HG02588 (cell line): ENCODE data around the gene TOM1L2.

Experiments used
- ATAC-seq: cut with Tn5 transposase; IDR thresholded peaks from one replicate; pipeline ENCODE4 v1.9.1; 2021; ENCODE audit warnings: mild to moderate bottlenecking, moderate library complexity; ENCODE audit not compliant: unreplicated experiment

TOM1L2 gene

DNA sequence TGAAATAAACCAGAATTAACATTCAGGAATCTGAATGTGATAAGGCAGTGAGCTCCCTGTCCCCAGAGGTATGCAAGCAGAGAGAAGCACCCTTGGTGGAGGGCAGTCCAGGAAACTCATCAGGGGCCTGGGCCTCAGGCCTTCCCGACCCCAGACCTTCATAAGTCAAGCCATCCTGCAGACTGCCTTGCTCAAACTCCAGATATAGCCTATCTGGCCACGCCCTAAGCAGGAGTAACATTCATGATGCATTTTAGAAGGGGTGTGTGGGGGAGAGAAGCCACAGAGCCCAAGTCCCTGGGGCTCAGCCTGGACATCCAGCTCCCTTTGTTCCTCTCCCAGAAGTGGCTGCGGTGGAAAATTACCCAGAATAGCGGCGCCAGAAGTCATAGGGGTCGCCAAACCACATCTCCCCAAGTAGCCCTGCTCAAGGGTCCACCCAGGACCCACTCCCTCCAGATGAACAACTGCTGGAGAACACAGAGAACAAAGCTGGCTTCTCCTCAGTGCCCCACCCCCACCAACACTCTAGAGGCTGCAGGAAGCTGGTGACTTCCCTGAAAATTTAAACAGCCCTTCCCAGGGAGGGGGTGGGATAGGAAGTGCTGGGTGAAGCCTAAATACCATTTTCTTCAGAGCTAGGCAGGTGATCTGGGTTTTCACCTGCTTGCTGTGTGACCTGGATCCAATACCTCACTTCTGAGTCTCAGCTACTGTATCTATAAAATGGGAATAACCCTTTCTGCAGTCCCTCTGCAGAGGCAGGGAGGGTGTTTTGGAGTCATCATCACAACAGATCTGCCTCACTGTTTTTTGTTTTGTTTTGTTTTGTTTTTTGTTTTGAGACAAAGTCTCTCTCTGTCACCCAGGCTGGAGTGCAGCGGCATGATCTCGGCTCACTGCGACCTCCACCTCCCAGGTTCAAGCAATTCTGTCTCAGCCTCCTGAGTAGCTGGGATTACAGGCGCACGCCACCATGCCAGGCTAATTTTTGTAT is 133.9 kb downstream of the TOM1L2 start:
- ATAC-seq = no peak

DNA sequence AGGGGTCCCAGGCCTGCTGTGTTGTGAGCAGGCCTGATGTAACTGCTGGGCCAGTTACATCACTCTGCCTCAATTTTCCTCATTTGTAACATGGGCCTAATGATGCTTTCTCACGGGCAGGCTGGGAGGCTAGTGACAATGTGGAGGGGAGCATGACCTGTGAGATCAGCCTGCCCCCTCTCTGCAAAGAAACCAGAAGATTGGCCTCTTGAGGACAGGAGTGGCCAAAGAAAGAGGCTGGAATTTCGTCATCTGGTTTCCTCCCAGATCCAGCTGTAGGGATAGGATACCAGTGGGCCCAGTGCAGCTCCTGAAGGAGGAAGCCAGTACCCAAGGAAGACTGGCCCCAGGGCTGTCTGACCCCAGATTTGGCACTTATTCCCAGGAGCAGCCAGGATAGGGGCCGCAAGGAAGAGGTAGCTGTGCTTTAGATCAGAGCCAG is 134.8 kb downstream of the TOM1L2 start:
- no peak for ATAC-seq

DNA sequence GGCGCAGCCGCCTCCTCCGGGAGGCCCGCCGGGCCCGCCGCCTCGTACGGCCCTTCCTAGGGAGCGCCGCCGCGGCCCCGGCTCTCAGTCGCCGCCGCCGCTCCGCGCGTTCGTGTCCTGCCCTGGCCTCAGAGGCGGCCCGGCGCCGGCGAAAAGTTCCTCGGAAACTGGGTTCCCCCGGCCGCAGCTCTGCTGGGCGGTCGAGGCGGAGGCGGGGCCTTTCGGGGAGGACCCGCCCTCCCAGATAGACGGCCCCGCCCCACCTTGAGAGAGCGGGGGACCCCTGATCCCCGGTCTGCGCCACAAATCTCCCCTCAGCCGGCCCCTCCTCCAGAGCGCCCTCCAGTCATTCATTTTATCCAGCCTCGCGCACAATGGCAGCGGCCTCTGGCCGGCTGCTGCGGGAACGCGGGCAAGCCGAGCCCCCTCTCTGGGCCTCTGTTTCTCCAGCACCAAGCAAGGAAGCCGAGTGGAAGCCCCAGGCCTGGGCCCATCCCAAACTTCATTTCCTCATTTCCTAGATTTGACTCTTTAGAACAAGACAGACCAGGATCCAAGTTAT is 135.3 kb downstream of the TOM1L2 start, which contains the start of gene SREBF1:
Gene SREBF1, minus strand, starts transcription at position 169 of the 562 bp plus-strand sequence. CDS start 169 bp downstream, outside the sequence.
- peak; percentile 23 for ATAC-seq

DNA sequence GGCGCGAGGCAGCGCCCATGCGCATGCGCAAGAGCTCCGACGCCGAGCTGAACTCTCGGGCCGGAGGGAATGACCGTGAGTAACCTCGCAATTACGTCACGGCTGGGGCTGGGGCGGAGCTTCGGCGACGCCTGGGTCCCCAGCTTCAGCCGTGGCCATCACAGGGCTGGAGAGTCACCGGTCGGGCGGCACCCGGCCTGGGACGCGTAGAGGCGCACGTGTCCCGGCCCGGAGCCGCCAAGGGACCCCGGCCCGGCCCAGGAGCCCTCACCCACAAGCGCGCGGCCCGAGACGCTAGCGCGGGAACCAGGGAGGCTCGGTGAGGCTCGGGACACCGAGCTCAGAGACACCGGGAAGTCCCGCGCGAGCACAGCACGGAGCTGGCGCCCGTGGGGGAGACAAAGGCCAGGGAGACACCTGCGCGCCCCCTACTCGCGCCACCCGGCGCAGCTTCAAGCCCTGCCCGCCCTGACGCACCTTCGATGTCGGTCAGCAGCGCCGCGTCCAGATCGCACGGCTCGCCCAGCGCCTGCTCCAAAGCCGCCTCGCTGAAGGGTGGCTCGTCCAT is 135.9 kb downstream of the TOM1L2 start:
- peak; percentile 61 for ATAC-seq

DNA sequence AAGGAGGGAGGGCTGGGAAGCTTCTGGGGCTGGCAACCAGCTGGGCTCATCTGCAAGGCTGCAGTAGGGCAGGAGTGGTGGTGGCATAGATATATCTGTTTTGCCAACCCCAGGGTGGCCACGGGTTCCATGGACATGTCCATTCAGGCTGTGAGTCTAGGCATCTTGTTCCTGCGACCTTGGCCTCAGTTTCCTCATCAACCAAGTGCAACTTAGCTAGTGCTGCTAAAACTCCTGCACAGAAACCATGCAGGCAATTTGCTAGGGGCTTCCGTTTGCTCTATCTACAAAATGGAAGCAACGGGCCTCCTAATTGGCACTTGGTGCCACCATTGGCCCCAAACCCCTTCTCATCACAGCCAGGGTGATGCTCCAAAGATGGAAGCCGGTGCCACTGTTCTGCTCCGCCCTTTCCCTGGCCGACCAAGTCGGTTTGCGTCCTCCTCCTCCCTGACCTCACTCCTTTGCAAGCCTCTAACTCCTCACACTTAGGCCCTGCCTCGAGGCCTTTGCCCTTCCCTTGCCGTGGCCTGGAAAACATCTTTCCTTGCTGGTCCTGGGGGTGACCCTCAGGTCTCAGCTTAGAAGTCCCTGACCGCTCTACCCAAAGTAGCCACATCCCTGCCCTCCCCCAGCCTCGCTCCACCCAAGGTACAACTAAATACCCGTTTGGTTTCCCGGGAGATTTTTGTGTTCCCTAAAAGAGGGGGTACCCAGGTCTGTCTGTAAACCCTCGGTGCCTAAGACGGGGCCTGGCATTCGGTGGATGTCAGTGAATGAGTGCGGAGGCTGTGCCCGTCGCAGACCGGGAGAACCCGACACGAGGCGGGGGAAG is 136.6 kb downstream of the TOM1L2 start:
- no peak for ATAC-seq

DNA sequence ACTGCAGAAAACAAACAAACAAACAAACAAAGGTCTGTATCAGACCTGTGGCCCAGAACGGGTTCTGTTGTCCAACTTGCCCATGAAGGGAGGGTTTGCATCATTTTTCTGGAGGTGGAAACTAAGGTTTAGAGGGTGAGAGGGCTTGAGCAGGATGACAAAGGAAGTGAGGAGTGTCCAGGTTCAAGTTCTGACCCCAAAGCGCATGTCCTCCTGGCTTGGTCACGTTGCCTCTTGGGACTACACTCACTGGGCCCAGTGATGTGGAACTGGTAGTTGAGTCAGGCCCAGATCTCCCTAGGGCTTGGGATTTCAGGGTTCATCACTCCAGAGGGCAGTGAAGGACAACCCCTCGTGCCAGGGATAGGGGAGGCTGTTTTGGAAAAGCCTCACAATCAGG is 137.2 kb downstream of the TOM1L2 start:
- ATAC-seq = no peak

DNA sequence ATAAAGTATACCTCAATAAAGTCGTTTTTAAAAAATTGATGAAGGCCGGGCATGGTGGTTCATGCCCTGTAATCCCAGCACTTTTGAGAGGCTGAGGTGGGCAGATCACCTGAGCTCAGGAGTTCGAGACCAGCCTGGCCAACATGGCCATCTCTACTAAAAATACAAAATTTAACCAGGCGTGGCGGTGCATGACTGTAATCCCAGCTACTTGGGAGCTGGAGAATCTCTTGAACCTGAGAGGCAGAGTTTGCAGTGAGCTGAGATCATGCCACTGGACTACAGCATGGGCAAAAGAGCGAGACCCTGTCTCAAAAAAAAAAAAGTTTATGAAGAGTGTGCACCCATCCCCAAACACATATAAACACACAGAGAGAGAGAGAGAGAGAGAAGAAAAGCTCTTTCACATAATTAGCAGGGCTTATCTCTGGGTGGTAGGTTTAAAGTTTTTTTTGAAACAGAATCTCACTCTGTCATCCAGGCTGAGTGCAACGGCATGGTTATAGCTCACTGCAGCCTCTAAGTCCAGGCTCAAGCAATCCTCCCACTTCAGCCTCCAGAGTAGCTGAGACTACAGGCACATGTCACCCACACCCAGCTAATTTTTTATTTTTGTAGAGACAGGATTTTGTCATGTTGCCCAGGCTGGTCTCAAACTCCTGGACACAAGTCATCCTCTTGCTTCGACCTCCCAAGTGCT is 138.4 kb downstream of the TOM1L2 start:
- ATAC-seq = no peak

DNA sequence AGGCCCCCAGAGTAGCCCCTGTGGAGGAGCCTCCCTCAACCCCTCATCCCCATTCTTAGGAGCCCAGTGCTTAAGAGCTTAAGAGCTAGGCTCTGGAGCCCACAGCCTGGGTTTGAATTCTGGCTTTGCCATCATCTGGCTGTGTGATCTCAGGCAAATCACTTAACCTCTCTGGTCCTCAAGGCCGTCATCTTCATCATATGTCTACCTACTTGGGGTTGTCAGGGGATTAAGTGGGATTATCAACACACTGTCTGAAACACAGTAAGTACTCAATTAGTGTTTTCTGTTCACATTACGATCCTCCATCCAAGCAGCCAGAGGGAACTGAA is 140.2 kb downstream of the TOM1L2 start:
- ATAC-seq = no peak

DNA sequence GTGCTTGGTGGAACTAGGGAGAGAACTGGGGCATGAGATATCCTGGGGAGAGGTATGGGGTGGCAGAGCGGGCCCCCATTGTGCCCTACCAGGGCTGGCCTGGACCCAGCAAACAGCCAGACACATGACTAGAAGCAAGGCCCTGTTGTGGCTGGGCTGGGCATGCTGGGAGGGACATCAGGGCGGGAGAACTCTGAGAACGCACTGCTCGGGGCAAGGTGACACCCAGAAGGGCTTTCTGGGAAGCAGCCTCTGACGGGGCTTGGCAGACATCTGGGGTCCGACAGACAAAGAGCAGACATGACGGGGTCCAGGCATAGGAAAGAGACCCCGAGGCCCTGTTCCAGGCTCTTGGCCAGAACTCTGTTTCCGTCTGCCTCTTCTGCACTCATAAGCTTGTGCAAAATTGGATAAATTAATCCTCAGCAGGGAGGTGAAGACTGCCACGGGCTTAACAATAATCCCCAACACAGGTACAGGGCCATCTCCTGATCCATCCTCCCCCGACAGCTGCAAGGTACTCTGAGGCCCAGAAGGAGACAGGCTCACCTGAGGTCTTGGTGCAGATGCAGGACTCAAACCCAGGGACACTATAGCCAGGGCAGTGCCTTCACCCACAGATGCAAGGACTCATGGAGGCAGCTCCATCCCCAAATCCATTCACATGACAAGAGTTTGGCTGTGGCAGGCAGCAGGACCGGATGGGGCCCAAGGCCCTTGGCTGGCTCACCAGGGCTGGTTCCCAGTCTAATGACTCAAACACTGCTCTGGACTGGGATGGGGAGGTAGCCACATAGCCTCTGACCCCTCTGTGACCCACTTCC is 140.8 kb downstream of the TOM1L2 start:
- no peak for ATAC-seq

DNA sequence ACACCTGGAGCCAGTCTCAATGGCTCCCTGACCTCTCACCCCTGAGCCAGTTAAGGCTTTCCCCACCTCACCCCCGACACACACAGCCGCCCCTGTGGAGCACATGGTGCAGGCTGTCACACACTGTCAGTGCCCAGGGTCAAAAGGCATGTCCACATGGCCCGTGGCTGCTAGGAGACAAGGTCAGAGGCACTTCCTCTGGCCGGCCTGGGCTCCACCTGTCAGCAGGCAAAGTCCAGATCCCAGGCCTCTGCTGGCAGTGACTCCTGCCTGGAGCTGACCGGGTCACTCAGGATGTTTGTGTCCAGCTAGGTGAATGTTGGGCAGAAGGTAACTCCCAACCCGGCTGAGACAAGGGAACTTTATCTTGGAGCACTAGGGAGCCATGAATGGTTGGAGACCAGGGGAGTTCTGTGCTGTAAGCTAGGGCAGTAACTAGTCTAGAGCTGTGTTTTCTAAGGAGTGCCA is 141.4 kb downstream of the TOM1L2 start:
- ATAC-seq = no peak

DNA sequence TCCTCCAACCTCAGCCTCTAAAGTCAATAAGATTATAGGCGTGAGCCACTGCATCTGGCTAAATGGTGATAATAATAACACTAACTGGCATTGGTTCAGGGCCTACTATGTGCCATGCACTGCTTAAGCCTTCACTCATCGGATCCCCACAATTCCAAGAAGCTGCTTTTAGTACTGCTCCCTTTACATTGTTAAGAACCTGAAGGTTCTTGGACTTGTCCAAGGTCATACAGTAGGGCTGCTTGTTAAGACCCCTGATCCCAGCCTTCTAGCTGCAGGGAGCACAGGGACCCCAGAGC is 142.0 kb downstream of the TOM1L2 start:
- ATAC-seq = no peak

DNA sequence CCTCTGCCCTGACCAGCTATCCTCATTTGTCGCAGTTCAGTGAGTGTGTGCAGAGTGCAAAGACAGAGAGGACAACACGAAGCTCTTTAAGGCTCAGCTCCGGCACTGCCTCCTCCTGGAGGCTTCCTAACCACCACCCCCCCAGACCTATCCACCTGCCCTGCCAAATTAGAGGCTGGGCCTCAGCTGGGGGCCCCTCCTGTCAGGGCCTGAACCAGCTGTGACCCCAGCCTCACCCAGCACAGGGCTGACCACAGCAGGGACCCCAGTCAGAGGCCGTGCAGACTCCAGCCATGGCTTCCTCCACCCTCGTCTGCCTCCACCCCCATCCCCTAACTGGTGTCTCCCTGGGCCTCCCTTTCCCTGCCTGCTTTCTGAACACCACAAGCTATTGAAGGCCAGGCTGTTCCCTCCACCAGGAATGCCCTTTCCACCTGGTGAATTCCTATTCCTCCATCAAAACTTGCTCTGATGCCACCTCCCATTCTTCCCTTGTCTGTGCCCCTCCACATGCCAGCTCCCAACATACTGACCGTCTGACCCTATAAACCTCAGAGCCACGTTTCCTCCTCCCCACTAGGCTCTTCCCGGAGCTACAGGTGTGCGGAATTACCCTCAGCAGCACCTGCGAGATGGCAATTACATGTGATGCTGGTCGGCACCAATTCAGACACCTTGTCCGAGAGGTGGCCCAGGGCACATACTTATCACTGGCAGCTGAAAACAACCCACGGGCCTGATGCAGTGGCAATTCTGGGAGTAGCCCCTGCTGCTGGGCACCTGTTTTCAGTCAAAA is 144.2 kb downstream of the TOM1L2 start:
- ATAC-seq = no peak

DNA sequence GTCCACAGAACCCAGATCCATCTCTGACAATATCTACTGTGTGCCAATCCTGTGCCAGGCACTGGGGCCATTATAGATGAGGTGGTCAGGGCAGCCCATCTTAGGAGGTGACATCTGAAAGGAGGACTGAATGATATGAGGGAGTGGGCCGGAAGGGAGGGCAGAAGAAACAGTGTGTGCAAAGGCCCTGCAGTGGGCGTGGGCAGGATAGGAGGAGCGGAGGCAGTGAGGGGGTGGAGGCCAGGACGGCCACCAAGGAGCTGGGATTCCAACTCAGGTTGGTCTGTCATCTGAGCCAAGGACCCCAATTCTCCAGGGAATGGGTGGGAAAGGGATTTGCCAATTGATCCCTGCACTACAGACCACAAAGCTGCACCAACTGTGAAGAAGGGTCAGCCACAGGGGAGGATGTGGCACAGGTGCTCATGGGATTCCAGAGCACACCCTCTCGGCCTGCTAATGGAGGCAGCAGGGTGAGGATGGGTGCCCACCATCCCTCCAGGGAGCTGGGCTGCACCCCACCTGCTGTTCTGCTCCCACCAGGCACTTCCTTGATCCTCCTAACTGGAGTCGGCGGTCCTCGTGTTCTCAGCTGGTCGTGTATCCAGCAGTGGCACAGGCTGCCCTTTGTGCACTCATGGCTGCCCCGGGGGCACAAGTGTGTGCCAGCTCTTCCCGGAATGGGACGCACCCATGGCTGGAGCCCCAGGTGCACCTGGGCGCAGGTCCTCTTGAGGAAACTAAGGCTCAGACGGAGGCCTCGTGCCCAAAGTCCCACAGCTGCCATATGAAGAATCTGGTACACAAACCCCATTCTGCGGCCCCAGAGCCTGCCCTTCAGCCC is 145.0 kb downstream of the TOM1L2 start:
- no peak for ATAC-seq

DNA sequence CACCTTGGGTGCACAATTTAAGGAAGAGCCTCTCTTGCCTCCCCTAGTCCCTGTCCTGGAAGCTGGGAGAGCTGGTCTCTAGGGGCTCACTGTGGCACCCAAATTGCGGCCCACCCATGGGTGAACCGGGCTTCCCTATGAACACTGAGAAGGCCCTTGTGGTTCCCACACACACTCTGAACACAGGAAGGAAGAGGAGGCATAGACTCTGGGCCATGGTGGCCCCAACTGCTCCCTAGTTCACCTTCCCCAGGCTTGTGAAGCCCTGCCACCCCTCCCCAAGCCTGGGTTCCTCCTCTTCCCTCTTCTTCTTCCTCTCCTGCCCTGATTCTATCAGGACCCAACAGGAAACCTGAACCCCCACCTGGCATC is 145.9 kb downstream of the TOM1L2 start:
- ATAC-seq = no peak

DNA sequence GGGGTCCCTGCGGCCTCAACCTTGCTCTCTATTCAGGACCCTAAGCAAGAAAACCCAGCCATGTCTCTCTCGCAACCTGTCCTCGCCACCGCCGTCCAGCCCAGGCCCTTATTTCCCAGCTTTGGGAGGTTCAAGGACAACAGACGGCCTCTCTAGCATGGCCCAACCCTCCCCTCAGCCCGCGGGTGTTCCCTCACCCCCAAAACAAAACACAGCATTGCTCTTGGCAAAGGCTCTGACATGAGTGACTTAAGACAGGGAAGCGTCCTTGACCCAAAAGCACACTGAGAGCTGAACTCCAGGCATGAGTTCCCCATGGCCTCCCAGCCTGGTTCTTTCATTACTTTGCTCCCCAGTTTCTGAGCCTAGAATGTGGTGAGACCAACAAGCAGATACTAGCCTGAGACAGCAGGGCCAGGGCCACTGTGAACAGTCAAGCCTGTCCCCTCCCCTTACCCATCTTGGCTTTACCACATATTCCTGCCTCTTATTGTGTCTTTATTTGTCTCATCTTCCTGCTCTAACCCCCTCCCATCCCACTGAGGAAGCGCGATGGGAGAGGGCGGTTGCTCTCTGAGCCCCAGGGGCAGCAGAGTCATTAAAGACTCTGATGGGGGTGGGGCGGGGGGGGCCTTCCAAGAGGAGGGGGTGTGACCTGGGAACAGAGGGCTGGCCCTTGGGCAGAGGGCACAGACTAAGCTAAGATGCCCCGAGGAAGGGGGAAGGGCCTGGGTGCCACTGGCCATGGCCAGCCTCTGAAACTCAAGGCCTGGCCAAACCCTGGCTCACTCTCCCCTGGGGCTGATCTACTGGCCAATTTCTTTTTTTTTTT is 147.2 kb downstream of the TOM1L2 start:
- no peak for ATAC-seq

DNA sequence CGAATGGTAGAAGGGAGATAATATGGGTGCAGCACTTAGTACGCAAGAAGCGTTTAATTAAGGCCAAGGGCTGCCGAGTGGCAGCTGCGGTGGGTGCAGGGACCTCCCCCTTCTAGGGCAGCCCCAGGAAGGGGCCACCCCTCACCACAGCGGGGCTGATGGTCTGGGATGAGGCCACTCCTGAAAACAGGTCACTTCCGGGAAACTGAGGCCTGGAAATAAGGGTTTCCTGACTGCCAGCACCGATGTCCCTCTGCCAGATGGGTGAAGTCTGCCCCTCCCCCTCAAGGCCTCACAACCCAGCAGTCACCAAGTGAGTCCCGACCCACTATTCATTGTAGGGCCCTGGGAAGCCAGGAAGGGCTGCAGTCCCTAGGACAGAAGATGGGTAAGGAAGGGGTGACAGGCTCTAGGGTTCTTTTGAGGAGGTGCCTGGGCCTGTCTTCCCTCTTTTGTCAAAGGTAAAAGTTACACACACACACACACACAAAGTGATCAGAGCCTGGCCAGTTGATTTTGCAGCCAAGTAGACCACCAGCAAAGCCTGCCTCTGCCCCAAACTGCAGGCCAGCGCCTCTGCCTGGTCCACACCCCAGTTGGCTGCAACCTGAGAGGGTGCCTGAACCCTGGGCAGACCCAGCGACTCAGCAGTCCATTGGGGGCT is 147.9 kb downstream of the TOM1L2 start:
- no peak for ATAC-seq
